NB4 (cell line): ENCODE results near the gene CRELD2.

ENCODE experiments used
- MYC ChIP-seq: IDR thresholded peaks from 2 replicates; pipeline ENCODE4 v1.6.1; 2011; ENCODE audit warnings: low read depth, low read length
- POLR2A ChIP-seq: IDR thresholded peaks from 2 replicates; pipeline ENCODE4 v1.6.1; 2011; ENCODE audit warnings: mild to moderate bottlenecking; ENCODE audit not compliant: insufficient read length; ENCODE audit errors: extremely low read depth
- TF ChIP-seq, protein P1 (sequence below): IDR thresholded peaks from one replicate; pipeline ENCODE4 v1.5.1; 2012; ENCODE audit warnings: low read depth, low read length

DNA sequence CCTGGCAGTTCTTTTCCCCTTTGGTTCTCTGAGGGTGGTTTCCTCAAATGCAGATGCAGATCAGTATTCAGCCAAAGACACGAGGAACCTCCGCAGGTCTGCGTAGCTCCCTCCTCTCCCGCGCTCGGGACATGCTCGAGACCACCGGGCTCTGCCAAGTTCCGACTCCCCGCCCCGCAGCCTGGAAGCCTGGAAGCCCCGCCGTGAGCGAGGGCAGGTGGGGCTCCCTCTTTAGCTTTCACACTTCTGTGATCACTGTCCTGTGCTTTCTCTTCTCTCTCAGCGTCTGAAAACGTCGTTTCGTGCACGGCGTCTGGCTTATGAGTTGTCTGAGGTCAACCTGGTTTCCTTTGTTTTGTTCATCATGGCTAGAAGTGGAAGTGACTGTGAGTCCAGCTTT, 38.2 kb upstream of the CRELD2 start:
- TF ChIP-seq, protein P1, sequence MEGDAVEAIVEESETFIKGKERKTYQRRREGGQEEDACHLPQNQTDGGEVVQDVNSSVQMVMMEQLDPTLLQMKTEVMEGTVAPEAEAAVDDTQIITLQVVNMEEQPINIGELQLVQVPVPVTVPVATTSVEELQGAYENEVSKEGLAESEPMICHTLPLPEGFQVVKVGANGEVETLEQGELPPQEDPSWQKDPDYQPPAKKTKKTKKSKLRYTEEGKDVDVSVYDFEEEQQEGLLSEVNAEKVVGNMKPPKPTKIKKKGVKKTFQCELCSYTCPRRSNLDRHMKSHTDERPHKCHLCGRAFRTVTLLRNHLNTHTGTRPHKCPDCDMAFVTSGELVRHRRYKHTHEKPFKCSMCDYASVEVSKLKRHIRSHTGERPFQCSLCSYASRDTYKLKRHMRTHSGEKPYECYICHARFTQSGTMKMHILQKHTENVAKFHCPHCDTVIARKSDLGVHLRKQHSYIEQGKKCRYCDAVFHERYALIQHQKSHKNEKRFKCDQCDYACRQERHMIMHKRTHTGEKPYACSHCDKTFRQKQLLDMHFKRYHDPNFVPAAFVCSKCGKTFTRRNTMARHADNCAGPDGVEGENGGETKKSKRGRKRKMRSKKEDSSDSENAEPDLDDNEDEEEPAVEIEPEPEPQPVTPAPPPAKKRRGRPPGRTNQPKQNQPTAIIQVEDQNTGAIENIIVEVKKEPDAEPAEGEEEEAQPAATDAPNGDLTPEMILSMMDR, result no peak
- TF ChIP-seq POLR2A, result no peak
- TF ChIP-seq MYC, result no peak
